GM21447 (cell line): ENCODE results near the gene VCP.
"Not testable (repeated sequence)": the region's sequence is repeated elsewhere in the genome, so short reads cannot be mapped to it uniquely, and the experiment has no call there.

Source experiments
- ATAC-seq: cut with Tn5 transposase; IDR thresholded peaks from one replicate; pipeline ENCODE4 v1.9.1; 2021; ENCODE audit not compliant: unreplicated experiment

Gene VCP

DNA sequence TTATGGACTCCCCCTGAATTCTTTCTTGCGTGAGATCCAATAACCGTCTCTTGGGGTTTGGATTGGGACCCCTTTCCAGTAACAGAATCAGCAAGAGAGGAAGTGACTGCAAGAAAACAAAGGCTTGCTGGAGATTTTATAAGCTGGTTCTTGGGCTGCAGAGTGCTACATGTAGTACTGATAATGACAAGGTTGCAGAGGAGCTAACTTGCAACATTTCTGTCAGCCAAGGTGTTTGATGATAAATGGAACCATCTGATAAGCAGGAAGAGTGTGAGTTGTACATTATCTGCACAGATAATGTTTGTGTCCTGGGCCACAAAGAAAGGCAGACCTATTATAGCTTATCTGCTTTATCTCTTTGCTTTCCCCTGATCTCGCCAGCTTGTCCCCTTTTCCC is 45.8 kb downstream of the VCP start:
- no peak for ATAC-seq

DNA sequence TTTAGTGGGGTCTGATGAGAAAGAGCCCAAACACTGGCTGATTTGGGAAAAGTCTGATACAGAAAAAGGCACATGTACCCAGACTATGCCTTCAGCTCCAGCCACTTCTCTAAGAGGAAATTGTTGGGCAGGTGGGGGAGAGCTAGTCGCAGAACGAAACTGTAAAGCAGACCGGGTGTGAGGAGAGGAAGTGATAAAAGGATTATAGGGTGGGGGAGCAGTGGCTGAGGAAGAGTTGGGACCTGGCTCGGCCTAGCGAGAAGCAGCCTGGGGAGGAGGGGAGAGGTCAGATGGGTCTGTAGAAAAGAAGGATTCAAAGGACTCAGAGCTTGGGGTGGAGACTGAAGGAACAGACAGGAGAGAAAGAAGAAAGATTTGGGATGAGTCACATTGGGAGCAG is 49.0 kb downstream of the VCP start:
- not testable (repeated sequence) for ATAC-seq

DNA sequence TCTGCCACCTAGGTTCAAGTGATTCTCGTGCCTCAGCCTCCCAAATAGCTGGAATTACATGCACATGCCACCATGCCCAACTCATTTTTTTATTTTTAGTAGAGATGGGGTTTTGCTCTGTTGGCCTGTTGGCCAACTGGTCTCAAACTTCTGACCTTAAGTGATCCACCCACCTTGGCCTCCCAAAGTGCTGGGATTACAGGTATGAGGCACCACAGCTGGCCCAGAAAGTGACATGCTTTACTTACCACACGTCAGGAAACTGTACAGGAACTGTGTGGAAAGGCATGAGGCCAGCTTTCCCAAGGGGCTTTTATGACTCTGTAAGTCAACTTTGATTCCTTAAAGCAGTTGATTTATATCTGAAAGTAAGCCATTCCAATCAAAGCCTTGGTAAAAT is 57.9 kb downstream of the VCP start:
- no peak for ATAC-seq

DNA sequence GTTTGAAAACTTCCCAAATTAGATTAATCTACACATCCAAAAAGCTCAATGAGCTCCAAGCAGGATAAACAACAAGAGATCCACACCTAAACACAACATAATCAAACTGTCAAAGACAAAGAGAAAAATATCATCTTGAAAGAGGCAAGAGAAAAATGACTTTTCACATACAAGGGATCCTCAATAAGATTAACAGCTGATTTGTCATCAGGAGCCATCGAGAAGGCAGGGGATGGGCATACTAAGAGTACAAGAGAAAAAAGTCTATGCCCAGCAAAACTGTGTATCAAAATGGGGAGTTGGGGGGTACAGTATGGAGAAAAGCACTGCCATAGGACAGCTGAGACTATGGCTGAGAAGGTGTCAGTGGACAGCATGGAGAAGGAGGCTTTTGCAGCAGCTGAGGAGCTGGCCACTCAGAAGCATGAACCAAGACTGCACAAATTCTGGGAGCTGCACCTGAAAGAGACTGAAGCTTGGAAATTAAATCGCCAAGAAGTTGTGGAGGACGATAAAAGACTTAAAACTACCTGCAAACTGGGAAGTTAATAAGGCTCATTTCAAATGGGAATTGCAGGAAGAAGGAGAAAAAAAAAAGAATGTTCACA is 62.0 kb downstream of the VCP start:
- no peak for ATAC-seq
